HG02852 (cell line): Measurements from ENCODE around the gene NKAIN2.
"Not testable (repeated sequence)": the region's sequence is repeated elsewhere in the genome, so short reads cannot be mapped to it uniquely, and the experiment has no call there.

Source experiments
- ATAC-seq: cut with Tn5 transposase; IDR thresholded peaks from one replicate; pipeline ENCODE4 v1.9.1; 2021; ENCODE audit warnings: mild to moderate bottlenecking, moderate library complexity; ENCODE audit not compliant: unreplicated experiment

Gene NKAIN2

GRCh38 chr6:124294574-124295200 is 491.0 kb downstream of the NKAIN2 start:
- ATAC-seq: no peak

GRCh38 chr6:124297507-124297906 is 493.8 kb downstream of the NKAIN2 start:
- ATAC-seq: no peak

- no peak for ATAC-seq
Measured at GRCh38 chr6:124298730-124299129, 495.1 kb downstream of the NKAIN2 start.

GRCh38 chr6:124300907-124301306 is 497.2 kb downstream of the NKAIN2 start:
- ATAC-seq: not testable (repeated sequence)

- no peak for ATAC-seq
Measured at GRCh38 chr6:124303971-124304370, 500.3 kb downstream of the NKAIN2 start.

GRCh38 chr6:124310139-124310538 is 506.5 kb downstream of the NKAIN2 start:
- no peak for ATAC-seq

GRCh38 chr6:124319410-124319809 is 515.7 kb downstream of the NKAIN2 start:
- no peak for ATAC-seq

- no peak for ATAC-seq
Measured at GRCh38 chr6:124324237-124324636, 520.6 kb downstream of the NKAIN2 start.

- ATAC-seq: no peak
Measured at GRCh38 chr6:124330197-124330596, 526.5 kb downstream of the NKAIN2 start.

- no peak for ATAC-seq
Measured at GRCh38 chr6:124334359-124334758, 530.7 kb downstream of the NKAIN2 start.

- no peak for ATAC-seq
Measured at GRCh38 chr6:124339610-124340334, 536.1 kb downstream of the NKAIN2 start.

- not testable (repeated sequence) for ATAC-seq
Measured at GRCh38 chr6:124348339-124348738, 544.7 kb downstream of the NKAIN2 start.

- no peak for ATAC-seq
Measured at GRCh38 chr6:124355146-124355545, 551.5 kb downstream of the NKAIN2 start.

- no peak for ATAC-seq
Measured at GRCh38 chr6:124356276-124356810, 552.7 kb downstream of the NKAIN2 start.

- ATAC-seq: no peak
Measured at GRCh38 chr6:124356811-124357210, 553.1 kb downstream of the NKAIN2 start.

- ATAC-seq: no peak
Measured at GRCh38 chr6:124368131-124368530, 564.5 kb downstream of the NKAIN2 start.

- no peak for ATAC-seq
Measured at GRCh38 chr6:124371974-124372475, 568.4 kb downstream of the NKAIN2 start.

- no peak for ATAC-seq
Measured at GRCh38 chr6:124373386-124373785, 569.7 kb downstream of the NKAIN2 start.

GRCh38 chr6:124389127-124389526 is 585.5 kb downstream of the NKAIN2 start:
- ATAC-seq: no peak

- ATAC-seq: no peak
Measured at GRCh38 chr6:124393536-124393935, 589.9 kb downstream of the NKAIN2 start.

GRCh38 chr6:124396361-124396760 is 592.7 kb downstream of the NKAIN2 start:
- no peak for ATAC-seq
